Right lobe of liver (tissue), 6 donors: ENCODE data around the gene RAP1GAP2. TPM values are rescaled to one million over a fixed set of nuclear protein-coding genes. Genes with fewer than 3 reads are reported as not detected.

ENCODE experiments used
- ATAC-seq, 4 donors: fragments of 200-7000 bp; cut with Tn5 transposase; one replicate each; pipeline ENCODE4 v1.9.1; 2020; ENCODE audit warnings: mild to moderate bottlenecking in 4 of 4, moderate library complexity in 4 of 4
- DNase-seq, 3 donors: peaks; one replicate each; pipeline ENCODE4 v3.0.0-alpha.2; 2020
- H3K27ac ChIP-seq, 3 donors: fragments of 200-600 bp; one replicate each; pipeline ENCODE4 v1.8.0; 2022
- H3K27me3 ChIP-seq, 2 donors: fragments of 200-600 bp; one replicate each; pipeline ENCODE4 v1.8.0; 2022
- H3K36me3 ChIP-seq, 4 donors: fragments of 200-600 bp; sonication (generic) in 1 of 4; one replicate each; pipeline versions ENCODE4 v1.5.1 to v1.8.0; 2017 to 2022; ENCODE audit warnings: control low read depth in 1 of 4
- H3K4me1 ChIP-seq, 4 donors: fragments of 200-600 bp; sonication (generic) in 1 of 4; one replicate each; pipeline versions ENCODE4 v1.5.1 to v1.8.0; 2017 to 2022; ENCODE audit warnings: control low read depth in 1 of 4
- H3K4me3 ChIP-seq, 3 donors: fragments of 200-600 bp; one replicate each; pipeline ENCODE4 v1.8.0; 2022
- H3K9me3 ChIP-seq, 4 donors: fragments of 200-600 bp; sonication (generic) in 1 of 4; one replicate each; pipeline versions ENCODE4 v1.5.1 to v1.8.0; 2017 to 2022; ENCODE audit warnings: control low read depth in 1 of 4
- POLR2A ChIP-seq: fragments of 450-650 bp; IDR thresholded peaks from one replicate; pipeline ENCODE4 v1.6.1; 2017; ENCODE audit warnings: antibody characterized with exemption, mild to moderate bottlenecking
- WGBS: methylation state at CpG from one replicate; pipeline ENCODE4 v1.1.6; 2018; ENCODE audit warnings: low coverage, low lambda C conversion rate; ENCODE audit not compliant: insufficient coverage; ENCODE audit errors: missing lambda C conversion rate; 5-methylcytosine and 5-hydroxymethylcytosine counted together
- intact Hi-C, 2 donors: fragments of 100-400 bp; cut with DNase I; formaldehyde crosslinking; loops; one replicate each; pipeline versions ENCODE4 v1.11.2 to v1.14.1; 2022
- total RNA-seq, 6 experiments: library from RNA; depleted of rRNA in 2 of 6; stranded (reverse); fragments of >200 nt in 2 of 6; fragmentation: NEBNext Ultra II Directional in 3 of 6; extraction: Animal tissue kit (Norgen Biotek cat#: 25700) in 3 of 6; gene quantifications; one replicate each; pipeline versions ENCODE4 v1.1.0 to v1.2.4, GENCODE V29; 2016 to 2023
- TF ChIP-seq, protein P1 (sequence below), 4 donors: fragments of 200-600 bp in 3 of 4; fragments of 450-650 bp in 1 of 4; IDR thresholded peaks; one replicate each; pipeline versions ENCODE4 v1.5.1 to v1.8.0; 2016 to 2022; ENCODE audit warnings: antibody characterized with exemption in 4 of 4, mild to moderate bottlenecking in 2 of 4
- donor health status: DM: no; HTN: yes; CAD: no.
- donor health status: DM: no; HTN: no; CAD: no.
- donor health status: DM: no; HTN: no; CAD: no.
- donor health status: DM: no; HTN: yes; CAD: no.
- donor health status: DM: no; HTN: yes; CAD: no.

The RAP1GAP2 gene
- total RNA-seq, 6 experiments from 2014 or later = 1.0 to 3.8 (median 1.8) TPM

DNA sequence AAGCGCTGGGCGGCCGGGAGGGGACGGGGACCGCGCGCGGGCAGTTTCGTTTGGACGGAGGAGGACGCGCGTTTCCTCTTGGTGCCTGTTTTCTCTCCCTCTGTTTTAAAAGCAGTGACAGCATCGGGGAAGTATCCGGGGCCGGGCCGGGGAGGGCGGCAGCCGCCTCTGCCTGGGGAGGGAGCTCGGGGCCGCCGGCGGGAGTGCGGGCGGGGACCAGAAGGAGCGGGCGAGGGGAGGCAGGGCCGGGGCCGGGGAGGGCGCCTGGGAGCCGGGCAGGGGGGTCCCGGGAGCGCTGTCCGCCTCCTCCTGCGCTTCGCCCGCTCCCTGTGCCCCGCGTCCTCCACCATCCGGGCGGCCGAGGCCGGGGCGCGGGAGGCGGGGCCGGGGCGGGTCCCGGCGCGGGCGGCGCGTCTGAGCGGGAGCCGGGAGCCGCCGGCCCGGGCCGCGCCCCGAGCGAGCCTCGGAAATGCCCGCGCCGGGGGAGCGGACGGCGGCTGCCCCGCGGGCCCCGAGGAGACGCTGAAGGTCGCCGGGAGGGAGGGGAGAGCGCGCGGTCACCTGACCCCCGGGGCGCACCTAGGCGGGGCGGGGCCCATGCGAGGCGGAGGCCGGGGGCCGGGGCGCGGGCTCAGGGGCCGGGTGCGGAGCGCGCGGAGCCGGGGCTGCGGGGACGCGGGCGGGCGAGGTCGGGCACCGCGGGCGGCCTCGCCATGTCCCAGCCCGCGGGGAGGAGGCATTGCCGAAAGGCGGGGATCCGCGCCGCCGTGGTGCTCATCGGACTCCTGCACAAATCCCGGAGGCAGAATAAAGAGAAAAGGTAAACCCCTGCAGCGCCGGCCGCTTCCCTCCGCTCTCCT is 57.3 kb downstream of the RAP1GAP2 start:
- TF ChIP-seq, protein P1, sequence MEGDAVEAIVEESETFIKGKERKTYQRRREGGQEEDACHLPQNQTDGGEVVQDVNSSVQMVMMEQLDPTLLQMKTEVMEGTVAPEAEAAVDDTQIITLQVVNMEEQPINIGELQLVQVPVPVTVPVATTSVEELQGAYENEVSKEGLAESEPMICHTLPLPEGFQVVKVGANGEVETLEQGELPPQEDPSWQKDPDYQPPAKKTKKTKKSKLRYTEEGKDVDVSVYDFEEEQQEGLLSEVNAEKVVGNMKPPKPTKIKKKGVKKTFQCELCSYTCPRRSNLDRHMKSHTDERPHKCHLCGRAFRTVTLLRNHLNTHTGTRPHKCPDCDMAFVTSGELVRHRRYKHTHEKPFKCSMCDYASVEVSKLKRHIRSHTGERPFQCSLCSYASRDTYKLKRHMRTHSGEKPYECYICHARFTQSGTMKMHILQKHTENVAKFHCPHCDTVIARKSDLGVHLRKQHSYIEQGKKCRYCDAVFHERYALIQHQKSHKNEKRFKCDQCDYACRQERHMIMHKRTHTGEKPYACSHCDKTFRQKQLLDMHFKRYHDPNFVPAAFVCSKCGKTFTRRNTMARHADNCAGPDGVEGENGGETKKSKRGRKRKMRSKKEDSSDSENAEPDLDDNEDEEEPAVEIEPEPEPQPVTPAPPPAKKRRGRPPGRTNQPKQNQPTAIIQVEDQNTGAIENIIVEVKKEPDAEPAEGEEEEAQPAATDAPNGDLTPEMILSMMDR (IDR thresholded peaks at IDR 0.05) = no peak
- no peak for TF ChIP-seq POLR2A
- H3K36me3 ChIP-seq = no peaks in the 10 kb centered on the region
- H3K9me3 ChIP-seq = no peaks in the 10 kb centered on the region
- peak overlapping the region; percentile 38 to 48 (median 38) for H3K4me3 ChIP-seq
- DNase-seq (peak in 2 of 3 donors; percentile 46 to 56), ATAC-seq (peak; percentile 31 to 51 (median 42))
- H3K27ac ChIP-seq = peak overlapping the region in 1 of 3 donors; percentile 18
- under 1% methylated on average over 25 of the region's 119 CpGs for WGBS
- H3K4me1 ChIP-seq = peaks cover 0 to 8% (median 0%) of the 10 kb centered on the region in 4 donors
- intact Hi-C loops = loop anchor here (10.0 kb wide), 2 partner anchors 71 to 161 kb away; no protein-coding TSS in a partner anchor
- H3K27me3 ChIP-seq = peaks cover 0 to 22% of the 10 kb centered on the region in 2 donors

DNA sequence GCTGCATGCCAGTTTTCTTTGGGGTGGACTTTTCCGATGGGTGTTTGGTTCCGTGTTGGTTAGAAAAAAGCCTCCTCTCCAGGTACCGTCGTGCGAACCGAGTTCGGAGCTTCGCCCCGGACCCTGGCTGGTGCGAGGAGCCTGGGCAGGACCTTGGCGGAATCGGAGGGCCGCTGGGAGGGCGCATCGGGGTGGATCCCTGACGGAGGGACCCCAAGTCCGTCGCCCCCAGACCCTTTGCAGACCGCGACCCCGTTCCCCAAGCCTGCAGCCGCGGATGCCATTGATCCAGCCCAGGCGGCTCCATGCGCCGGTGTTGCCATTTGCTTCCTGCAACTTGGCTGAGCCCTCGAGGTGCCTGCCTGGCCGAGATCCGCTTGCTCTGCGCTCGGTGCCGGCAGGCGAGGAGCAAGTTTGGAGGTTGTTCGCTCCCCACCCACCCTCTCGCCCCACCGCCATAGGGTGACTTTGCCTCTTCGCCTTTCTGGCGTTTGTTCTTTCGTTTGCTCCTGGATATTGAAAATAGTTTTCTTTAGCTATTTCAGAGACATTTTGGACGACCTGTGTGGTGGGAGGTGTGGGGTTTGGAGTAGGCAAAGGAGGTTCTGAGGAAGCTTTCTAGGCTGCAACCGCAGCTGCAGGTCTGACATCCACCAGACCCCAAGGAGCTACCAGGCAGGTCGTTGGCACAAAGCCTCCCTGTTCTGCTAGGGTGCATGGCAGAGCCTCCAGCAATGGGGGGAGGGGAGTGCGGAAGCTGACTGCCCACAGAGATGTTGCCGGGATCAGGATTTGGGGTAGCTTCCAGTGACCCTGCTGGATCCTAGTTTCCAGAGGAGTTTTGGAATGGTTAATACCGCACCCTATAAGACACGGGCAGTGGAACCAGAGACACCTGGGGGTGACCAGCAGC is 58.2 kb downstream of the RAP1GAP2 start:
- peaks cover 0 to 22% of the 10 kb centered on the region in 2 donors for H3K27me3 ChIP-seq
- DNase-seq (peak in 1 of 3 donors; percentile 32), ATAC-seq (peak in 2 of 4 donors; percentile 33 to 43)
- H3K36me3 ChIP-seq = no peaks in the 10 kb centered on the region
- intact Hi-C loops = loop anchor here (10.0 kb wide), 2 partner anchors 70 to 160 kb away; no protein-coding TSS in a partner anchor
- H3K4me3 ChIP-seq = peak overlapping the region; percentile 20 to 48 (median 26)
- peaks cover 0 to 8% (median 0%) of the 10 kb centered on the region in 4 donors for H3K4me1 ChIP-seq
- TF ChIP-seq, protein P1 (IDR thresholded peaks at IDR 0.05) = no peak
- TF ChIP-seq POLR2A = no peak
- H3K9me3 ChIP-seq = no peaks in the 10 kb centered on the region
- 6% methylated on average over 21 of the region's 46 CpGs for WGBS
- no peak overlapping the region for H3K27ac ChIP-seq

DNA sequence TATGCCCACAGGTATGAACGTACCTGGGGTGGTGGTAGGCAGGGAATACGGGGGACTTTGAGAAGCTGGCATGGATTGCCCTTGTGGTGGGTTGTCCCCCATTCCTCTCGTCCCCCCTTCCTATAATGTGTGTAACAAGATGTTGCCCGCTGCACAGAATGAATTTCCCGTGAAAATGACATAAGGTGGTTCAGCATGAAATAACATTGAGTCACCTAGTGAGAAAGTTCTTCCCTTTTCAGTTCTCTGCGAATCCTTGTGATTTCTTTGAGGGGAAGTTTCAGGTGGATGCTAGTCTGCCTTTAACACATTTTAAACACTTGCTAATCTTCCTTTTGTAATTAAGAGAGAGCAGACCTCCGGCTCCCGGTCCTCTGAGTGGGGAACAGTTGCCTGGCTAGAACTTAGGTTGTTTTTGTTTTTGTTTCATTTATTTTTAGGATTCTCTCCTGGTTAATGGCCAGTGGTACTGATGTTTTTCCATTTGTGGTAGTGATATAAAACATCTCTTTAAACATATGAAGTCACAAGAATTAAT is 58.9 kb downstream of the RAP1GAP2 start:
- peaks cover 0 to 8% (median 0%) of the 10 kb centered on the region in 4 donors for H3K4me1 ChIP-seq
- ATAC-seq (no peak), DNase-seq (no peak)
- 57% methylated on average over 8 of the region's 8 CpGs for WGBS
- no peaks in the 10 kb centered on the region for H3K36me3 ChIP-seq
- H3K9me3 ChIP-seq = no peaks in the 10 kb centered on the region
- no peak for TF ChIP-seq POLR2A
- TF ChIP-seq, protein P1 (IDR thresholded peaks at IDR 0.05) = no peak
- no peak overlapping the region for H3K4me3 ChIP-seq
- intact Hi-C loops = loop anchor here (10.0 kb wide), 2 partner anchors 70 to 160 kb away; no protein-coding TSS in a partner anchor
- H3K27ac ChIP-seq = no peak overlapping the region
- peaks cover 0 to 22% of the 10 kb centered on the region in 2 donors for H3K27me3 ChIP-seq

DNA sequence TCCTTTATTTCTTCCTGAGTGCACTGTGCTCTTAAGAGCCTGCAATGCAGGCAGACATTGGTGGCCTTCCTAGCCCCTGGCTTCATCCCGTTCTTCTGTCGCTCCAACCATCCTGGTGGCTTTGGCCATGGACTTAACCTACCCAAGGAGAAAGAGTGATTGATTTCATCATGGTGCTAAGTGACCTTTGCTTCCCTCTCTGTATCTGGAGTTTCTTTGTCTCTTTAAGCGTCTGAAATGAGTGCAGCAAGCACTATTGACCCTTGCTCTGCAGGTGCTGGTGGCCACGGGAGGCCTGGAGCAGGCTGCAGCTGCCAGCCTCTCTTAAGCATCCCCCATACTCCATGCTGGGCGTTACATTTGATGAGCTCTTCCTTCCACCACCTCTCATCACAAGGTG is 60.5 kb downstream of the RAP1GAP2 start:
- no peak overlapping the region for H3K27ac ChIP-seq
- H3K36me3 ChIP-seq = no peaks in the 10 kb centered on the region
- peaks cover 0 to 8% (median 0%) of the 10 kb centered on the region in 4 donors for H3K4me1 ChIP-seq
- WGBS = 93% methylated on average over 2 of the region's 5 CpGs
- intact Hi-C loops = loop anchor here (10.0 kb wide), 2 partner anchors 68 to 158 kb away; no protein-coding TSS in a partner anchor
- peaks cover 0 to 22% of the 10 kb centered on the region in 2 donors for H3K27me3 ChIP-seq
- ATAC-seq (no peak), DNase-seq (no peak)
- TF ChIP-seq, protein P1 (IDR thresholded peaks at IDR 0.05) = no peak
- no peak for TF ChIP-seq POLR2A
- no peak overlapping the region for H3K4me3 ChIP-seq
- H3K9me3 ChIP-seq = no peaks in the 10 kb centered on the region
